Mesendoderm (in vitro differentiated cells): ENCODE results near the gene CTNNA2.

ENCODE experiments used
- DNase-seq: peaks from one replicate; pipeline ENCODE4 v3.0.0; 2013
- H2AK5ac ChIP-seq: 2 replicates; pipeline ENCODE4 v1.6.1; 2013; ENCODE audit warnings: low read length, inconsistent platforms
- H2BK120ac ChIP-seq: 2 replicates; pipeline ENCODE4 v1.6.1; 2013; ENCODE audit warnings: low read depth, mild to moderate bottlenecking, low read length, moderate library complexity, mixed read lengths
- H2BK15ac ChIP-seq: replicated peaks from 2 replicates; pipeline ENCODE4 v1.6.1; 2013; ENCODE audit warnings: low read depth, mild to moderate bottlenecking, moderate library complexity
- H2BK5ac ChIP-seq: 2 replicates; pipeline ENCODE4 v1.6.1; 2013; ENCODE audit warnings: low read length, inconsistent platforms
- H3K18ac ChIP-seq: 2 replicates; pipeline ENCODE4 v1.6.1; 2013; ENCODE audit warnings: mild to moderate bottlenecking, low read length, mixed read lengths
- H3K23ac ChIP-seq: one replicate; pipeline ENCODE4 v1.6.1; 2013; ENCODE audit warnings: low read length
- H3K27ac ChIP-seq: 2 replicates; pipeline ENCODE4 v1.5.1; 2013; ENCODE audit warnings: low read depth, mild to moderate bottlenecking, inconsistent platforms, low read length, moderate library complexity
- H3K27me3 ChIP-seq: 2 replicates; pipeline ENCODE4 v1.6.1; 2013; ENCODE audit warnings: low read length, control low read depth, mild to moderate bottlenecking, inconsistent platforms; ENCODE audit not compliant: insufficient read depth, poor library complexity
- H3K36me3 ChIP-seq: 2 replicates; pipeline ENCODE4 v1.6.1; 2013; ENCODE audit warnings: low read length, inconsistent platforms; ENCODE audit not compliant: control insufficient read depth, insufficient read depth
- H3K4ac ChIP-seq: one replicate; pipeline ENCODE4 v1.6.1; 2013; ENCODE audit warnings: low read depth, mild to moderate bottlenecking, low read length, moderate library complexity
- H3K4me1 ChIP-seq: 2 replicates; pipeline ENCODE4 v1.6.1; 2013; ENCODE audit warnings: low read depth, low read length, inconsistent platforms; ENCODE audit not compliant: control insufficient read depth
- H3K4me2 ChIP-seq: 2 replicates; pipeline ENCODE4 v1.6.1; 2013; ENCODE audit warnings: low read length
- H3K4me3 ChIP-seq: 2 replicates; pipeline ENCODE4 v1.5.1; 2013; ENCODE audit warnings: mild to moderate bottlenecking, low read length
- H3K56ac ChIP-seq: one replicate; pipeline ENCODE4 v1.6.1; 2013; ENCODE audit warnings: low read length
- H3K79me1 ChIP-seq: 2 replicates; pipeline ENCODE4 v1.6.1; 2013; ENCODE audit warnings: low read length, inconsistent platforms
- H3K79me2 ChIP-seq: 2 replicates; pipeline ENCODE4 v1.6.1; 2013; ENCODE audit warnings: mild to moderate bottlenecking, low read length; ENCODE audit not compliant: control insufficient read depth, insufficient read depth
- H3K9ac ChIP-seq: 2 replicates; pipeline ENCODE4 v1.6.1; 2013; ENCODE audit warnings: low read length, inconsistent platforms
- H4K5ac ChIP-seq: one replicate; pipeline ENCODE4 v1.6.1; 2013; ENCODE audit warnings: low read length
- H4K8ac ChIP-seq: one replicate; pipeline ENCODE4 v1.6.1; 2013; ENCODE audit warnings: low read depth, mild to moderate bottlenecking, control low read depth, low read length, moderate library complexity
- WGBS: extraction: QIAGEN DNeasy Blood & Tissue Kit; methylation state at CpG from one replicate; pipeline ENCODE4 v1.1.7; 2013; ENCODE audit warnings: low lambda C conversion rate, missing lambda C conversion rate; ENCODE audit not compliant: insufficient coverage; ENCODE audit errors: extremely low coverage; 5-methylcytosine and 5-hydroxymethylcytosine counted together

Gene CTNNA2

GRCh38 chr2:79882548-79882947 is 369.7 kb downstream of the CTNNA2 start:
- Histone ChIP-seq H3K36me3 (no peaks in the 10 kb centered on the region), H2BK120ac (no peak overlapping the region), H3K27ac (no peak overlapping the region), H3K4me3 (no peak overlapping the region), H2BK5ac (no peak overlapping the region), H3K4ac (no peak overlapping the region), H2BK15ac (no peak overlapping the region), H3K18ac (no peak overlapping the region), H3K23ac (no peak overlapping the region), H3K9ac (no peak overlapping the region), H3K27me3 (no peaks in the 10 kb centered on the region), H3K79me2 (no peaks in the 10 kb centered on the region), H4K8ac (no peak overlapping the region), H3K4me1 (no peaks in the 10 kb centered on the region), H3K4me2 (no peak overlapping the region), H2AK5ac (no peak overlapping the region), H3K79me1 (no peaks in the 10 kb centered on the region), H4K5ac (no peak overlapping the region), H3K56ac (no peak overlapping the region)
- no CpG with 5 or more reads among the region's 6 CpGs for WGBS
- DNase-seq: no peak

GRCh38 chr2:79887747-79888374 is 375.0 kb downstream of the CTNNA2 start:
- Histone ChIP-seq H3K23ac (no peak overlapping the region), H4K8ac (no peak overlapping the region), H4K5ac (no peak overlapping the region), H2BK15ac (no peak overlapping the region), H3K4me1 (no peaks in the 10 kb centered on the region), H2BK120ac (no peak overlapping the region), H3K79me2 (no peaks in the 10 kb centered on the region), H3K9ac (no peak overlapping the region), H3K4me3 (no peak overlapping the region), H2BK5ac (no peak overlapping the region), H3K4me2 (no peak overlapping the region), H3K27me3 (no peaks in the 10 kb centered on the region), H2AK5ac (no peak overlapping the region), H3K79me1 (no peaks in the 10 kb centered on the region), H3K36me3 (no peaks in the 10 kb centered on the region), H3K4ac (no peak overlapping the region), H3K27ac (no peak overlapping the region), H3K56ac (no peak overlapping the region), H3K18ac (no peak overlapping the region)
- WGBS: no CpG with 5 or more reads among the region's 7 CpGs
- DNase-seq: peak; percentile 69

GRCh38 chr2:79892123-79892522 is 379.3 kb downstream of the CTNNA2 start:
- Histone ChIP-seq H3K4me1 (no peaks in the 10 kb centered on the region), H3K9ac (no peak overlapping the region), H2BK5ac (no peak overlapping the region), H3K4ac (no peak overlapping the region), H3K27me3 (no peaks in the 10 kb centered on the region), H3K27ac (no peak overlapping the region), H2BK15ac (no peak overlapping the region), H3K79me2 (no peaks in the 10 kb centered on the region), H3K79me1 (no peaks in the 10 kb centered on the region), H3K56ac (no peak overlapping the region), H3K4me2 (no peak overlapping the region), H3K23ac (no peak overlapping the region), H4K5ac (no peak overlapping the region), H4K8ac (no peak overlapping the region), H3K4me3 (no peak overlapping the region), H3K36me3 (no peaks in the 10 kb centered on the region), H2AK5ac (no peak overlapping the region), H3K18ac (no peak overlapping the region), H2BK120ac (no peak overlapping the region)
- no peak for DNase-seq
- no CpG with 5 or more reads among the region's 2 CpGs for WGBS

- no peak overlapping the region for H3K4me3 ChIP-seq
- no peak overlapping the region for H2BK5ac ChIP-seq
- no peaks in the 10 kb centered on the region for H3K36me3 ChIP-seq
- peak; percentile 68 for DNase-seq
- H4K8ac ChIP-seq: no peak overlapping the region
- H3K4me2 ChIP-seq: no peak overlapping the region
- H3K27ac ChIP-seq: no peak overlapping the region
- no peak overlapping the region for H2BK120ac ChIP-seq
- no peaks in the 10 kb centered on the region for H3K79me2 ChIP-seq
- no peak overlapping the region for H3K4ac ChIP-seq
- H3K9ac ChIP-seq: no peak overlapping the region
- H3K18ac ChIP-seq: no peak overlapping the region
- H3K79me1 ChIP-seq: no peaks in the 10 kb centered on the region
- H3K23ac ChIP-seq: no peak overlapping the region
- H3K56ac ChIP-seq: no peak overlapping the region
- no peak overlapping the region for H2BK15ac ChIP-seq
- no peaks in the 10 kb centered on the region for H3K4me1 ChIP-seq
- no peak overlapping the region for H2AK5ac ChIP-seq
- WGBS: no CpG with 5 or more reads among the region's 4 CpGs
- no peaks in the 10 kb centered on the region for H3K27me3 ChIP-seq
- H4K5ac ChIP-seq: no peak overlapping the region
Observed at GRCh38 chr2:79899196-79899595, 386.3 kb downstream of the CTNNA2 start.

GRCh38 chr2:79901161-79901560 is 388.3 kb downstream of the CTNNA2 start:
- DNase-seq: no peak
- H2AK5ac ChIP-seq: no peak overlapping the region
- H3K27me3 ChIP-seq: no peaks in the 10 kb centered on the region
- no peaks in the 10 kb centered on the region for H3K79me2 ChIP-seq
- H3K36me3 ChIP-seq: no peaks in the 10 kb centered on the region
- no peaks in the 10 kb centered on the region for H3K79me1 ChIP-seq
- H2BK5ac ChIP-seq: no peak overlapping the region
- no peak overlapping the region for H3K27ac ChIP-seq
- H3K4me2 ChIP-seq: no peak overlapping the region
- H3K4me1 ChIP-seq: no peaks in the 10 kb centered on the region
- H4K5ac ChIP-seq: no peak overlapping the region
- no peak overlapping the region for H2BK15ac ChIP-seq
- no peak overlapping the region for H3K56ac ChIP-seq
- no peak overlapping the region for H3K4ac ChIP-seq
- no peak overlapping the region for H3K18ac ChIP-seq
- no peak overlapping the region for H4K8ac ChIP-seq
- H3K23ac ChIP-seq: no peak overlapping the region
- H3K9ac ChIP-seq: no peak overlapping the region
- H2BK120ac ChIP-seq: no peak overlapping the region
- no peak overlapping the region for H3K4me3 ChIP-seq
